ENCODE measurements around the gene PLEKHH2.

- TF ChIP-seq CTCF (IDR thresholded peaks at IDR 0.05; ENCODE audit: low read depth, low read length, poor library complexity, severe bottlenecking), result no peak
- TF ChIP-seq EZH2phosphoT487 (IDR thresholded peaks at IDR 0.05; ENCODE audit: borderline replicate concordance, low read length), result no peak
These were observed 126.0 kb downstream of the PLEKHH2 start for GRCh38 chr2:43763091-43763490.
